Left ventricle myocardium superior (tissue), 1 donor: ENCODE results near the gene EFNA1. TPM values are rescaled to one million over a fixed set of nuclear protein-coding genes. Genes with fewer than 3 reads are reported as not detected.

Experiments
- ATAC-seq: fragments of 200-7000 bp; cut with Tn5 transposase; one replicate; pipeline ENCODE4 v1.9.1; 2020; ENCODE audit warnings: mild to moderate bottlenecking, moderate library complexity
- DNase-seq: peaks from one replicate; pipeline ENCODE4 v3.0.0-alpha.2; 2020
- intact Hi-C: fragments of 100-400 bp; cut with micrococcal nuclease; formaldehyde crosslinking; loops from one replicate; pipeline ENCODE4 v1.11.0; 2022
- long read RNA-seq: library from polyadenylated mRNA; unstranded; transcript quantifications from one replicate; pipeline ENCODE4 v2.0.0, GENCODE V29; 2021
- total RNA-seq: library from RNA; stranded (reverse); fragmentation: NEBNext Ultra II Directional; extraction: Animal tissue kit (Norgen Biotek cat#: 25700); gene quantifications from one replicate; pipeline ENCODE4 v1.2.1, GENCODE V29; 2021
- donor health status: DM: no; HTN: yes; CAD: no; lungs with severe emphysema.

EFNA1 gene
- 51.0 TPM for total RNA-seq
- long read RNA-seq, transcript EFNA1-202 (5 exons, 1,926 nt), result major isoform, 59 of 70 reads
- long read RNA-seq, partial matches to known transcripts, result 9 of 70 reads
- long read RNA-seq, other reads (novel, unspliced or antisense), result 1 of 70 reads

- DNase-seq (peak; percentile 87), ATAC-seq (peak; percentile 71)
- intact Hi-C loops, result no loop called here
Measured at GRCh38 chr1:155127105-155127966, at the start of gene EFNA1. Gene EFNA1, plus strand, starts transcription at chr1:155127876. Its CDS starts 102 bp downstream, at chr1:155127978.

GRCh38 chr1:155078469-155079209 lies 49.0 kb upstream of the EFNA1 start, which contains the start of gene EFNA3:
Gene EFNA3, plus strand, starts transcription at chr1:155078837. Its CDS starts 105 bp downstream, at chr1:155078942.
- intact Hi-C loops, result no loop called here
- peak; percentile 84 for ATAC-seq
- DNase-seq, result peak; percentile 86

GRCh38 chr1:155079210-155079486 lies 48.5 kb upstream of the EFNA1 start:
- no peak for DNase-seq
- intact Hi-C loops, result no loop called here
- no peak for ATAC-seq

- DNase-seq (no peak), ATAC-seq (no peak)
- intact Hi-C loops, result no loop called here
Measured at GRCh38 chr1:155079487-155080311, 48.0 kb upstream of the EFNA1 start.

- no peak for ATAC-seq
- intact Hi-C loops, result no loop called here
- DNase-seq, result no peak
Measured at GRCh38 chr1:155080312-155081228, 47.1 kb upstream of the EFNA1 start.

- ATAC-seq (no peak), DNase-seq (peak; percentile 30)
- intact Hi-C loops, result no loop called here
Measured at GRCh38 chr1:155081472-155082300, 46.0 kb upstream of the EFNA1 start.

GRCh38 chr1:155082301-155083051 lies 45.2 kb upstream of the EFNA1 start:
- DNase-seq (peak; percentile 16), ATAC-seq (no peak)
- intact Hi-C loops, result no loop called here

- peak; percentile 23 for DNase-seq
- intact Hi-C loops, result no loop called here
- no peak for ATAC-seq
Measured at GRCh38 chr1:155083052-155083541, 44.6 kb upstream of the EFNA1 start.

GRCh38 chr1:155083865-155084721 lies 43.6 kb upstream of the EFNA1 start:
- no peak for ATAC-seq
- intact Hi-C loops, result loop anchor here (2.0 kb wide), 1 partner anchor 39 kb away; no protein-coding TSS in a partner anchor

GRCh38 chr1:155084722-155085503 lies 42.8 kb upstream of the EFNA1 start:
- intact Hi-C loops, result loop anchor here (2.0 kb wide), 1 partner anchor 40 kb away; no protein-coding TSS in a partner anchor
- DNase-seq (peak; percentile 96), ATAC-seq (peak; percentile 91)

More at GRCh38 chr1:155083865-155084721, 43.6 kb upstream of the EFNA1 start:
- no peak for DNase-seq

- ATAC-seq (peak; percentile 28), DNase-seq (peak; percentile 69)
Measured at GRCh38 chr1:155085504-155086127, 42.1 kb upstream of the EFNA1 start.

GRCh38 chr1:155086128-155086741 lies 41.4 kb upstream of the EFNA1 start:
- ATAC-seq, result peak; percentile 36
- intact Hi-C loops, result no loop called here
- DNase-seq, result peak; percentile 79

More at GRCh38 chr1:155085504-155086127, 42.1 kb upstream of the EFNA1 start:
- intact Hi-C loops, result loop anchor here (2.0 kb wide), 1 partner anchor 41 kb away; no protein-coding TSS in a partner anchor

GRCh38 chr1:155086856-155087535 lies 40.7 kb upstream of the EFNA1 start:
- ATAC-seq, result no peak
- DNase-seq, result no peak
- intact Hi-C loops, result no loop called here
